Measurements from ENCODE around the gene ARID5A. TPM values are rescaled to one million over a fixed set of nuclear protein-coding genes. Genes with fewer than 3 reads are reported as not detected.

The ARID5A gene
- total and polyA plus RNA-seq, 2 of the 13 experiments (the other 11 are each of a cell fraction or from before 2014, with no cell fraction given), result 6.0 to 9.5 TPM

DNA sequence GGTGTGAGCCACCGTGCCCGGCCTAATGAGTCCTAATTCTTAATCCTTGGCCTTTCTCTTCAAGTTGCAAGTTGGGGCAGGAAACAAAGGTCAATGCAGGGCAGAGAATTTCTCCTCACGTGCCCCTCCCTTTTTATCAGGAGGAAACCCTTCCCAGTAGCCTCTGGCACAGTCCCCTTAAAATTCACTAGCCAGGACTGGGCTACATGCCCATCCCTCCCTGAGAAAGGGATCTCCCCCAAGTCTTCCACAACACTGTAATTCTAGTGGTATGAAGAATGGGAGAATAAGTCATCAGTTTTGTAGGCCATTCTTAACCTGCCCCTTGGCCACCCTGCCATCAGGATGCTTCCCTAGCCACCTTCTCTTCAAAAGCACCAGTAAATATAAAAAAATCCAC, 42.2 kb downstream of the ARID5A start:
- Histone ChIP-seq H4K20me1 (ENCODE audit: insufficient read depth, low read length) (no peaks in the 10 kb centered on the region), H3K27me3 (ENCODE audit: control insufficient read depth in 1 of 2, insufficient read depth in 2 of 2, low read length in 2 of 2) (no peaks in the 10 kb centered on the region), H3K4me2 (ENCODE audit: low read depth, low read length) (no peak overlapping the region), H3K4me1 (ENCODE audit: insufficient read depth, low read length) (no peaks in the 10 kb centered on the region), H3K27ac (ENCODE audit: extremely low read length, insufficient read depth, low read length) (no peak overlapping the region), H3K4me3 (replicated peaks in 1 of 3; ENCODE audit: insufficient read depth in 1 of 3, low read depth in 2 of 3, low read length in 3 of 3) (no peak overlapping the region), H2AFZ (ENCODE audit: low read length) (no peak overlapping the region), H3K9ac (ENCODE audit: insufficient read depth, low read depth, low read length) (no peak overlapping the region), H3K79me2 (ENCODE audit: insufficient read depth, low read length) (no peaks in the 10 kb centered on the region), H3K36me3 (replicated peaks in 1 of 2; ENCODE audit: control insufficient read depth in 1 of 2, insufficient read depth in 2 of 2, low read length in 2 of 2) (no peaks in the 10 kb centered on the region), H3K9me3 (ENCODE audit: low read length) (no peaks in the 10 kb centered on the region)
- ATAC-seq (no peak), FAIRE-seq (no peak), DNase-seq (ENCODE audit: low spot score) (no peak)
- WGBS (ENCODE audit: low lambda C conversion rate), result 50% methylated on average over 3 of the region's 3 CpGs
- intact Hi-C loops (cut with micrococcal nuclease; ENCODE audit: unreplicated experiment), result no loop called here
- BruUV-seq (replicated peaks), result no TSS peak
- TF ChIP-seq NONO (IDR thresholded peaks at IDR 0.05) (no peak), NONO (CRISPR knock-in tag; conservative IDR thresholded peaks at IDR 0.05) (no peak), HNRNPL (IDR thresholded peaks at IDR 0.05; ENCODE audit: low read depth, low read length) (no peak), ZNF749 (CRISPR knock-in tag; IDR thresholded peaks at IDR 0.05; ENCODE audit: borderline replicate concordance) (no peak), ZNF253 (CRISPR knock-in tag; IDR thresholded peaks at IDR 0.05; ENCODE audit: borderline replicate concordance) (no peak), ARID2 (CRISPR knock-in tag; IDR thresholded peaks at IDR 0.05; ENCODE audit: borderline replicate concordance) (no peak)
- TF ChIP-seq, protein P1, sequence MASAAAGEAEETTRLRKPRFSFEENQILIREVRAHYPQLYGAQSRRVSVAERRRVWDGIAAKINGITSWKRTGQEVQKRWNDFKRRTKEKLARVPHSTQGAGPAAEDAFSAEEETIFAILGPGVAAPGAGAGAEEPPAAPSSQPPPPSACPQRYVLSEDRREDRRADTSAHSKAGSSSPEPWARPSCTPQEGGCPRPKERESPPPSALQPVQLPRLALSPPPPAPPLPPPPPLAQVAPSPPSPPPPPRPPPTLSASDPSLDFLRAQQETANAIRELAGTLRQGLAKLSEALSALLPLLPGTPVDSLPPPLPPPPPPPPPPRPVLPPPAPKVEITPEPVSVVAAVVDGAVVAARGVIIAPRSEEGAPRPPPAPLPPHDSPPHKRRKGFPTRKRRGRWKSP (CRISPR knock-in tag; IDR thresholded peaks at IDR 0.05), result no peak
- TF ChIP-seq, protein P2, sequence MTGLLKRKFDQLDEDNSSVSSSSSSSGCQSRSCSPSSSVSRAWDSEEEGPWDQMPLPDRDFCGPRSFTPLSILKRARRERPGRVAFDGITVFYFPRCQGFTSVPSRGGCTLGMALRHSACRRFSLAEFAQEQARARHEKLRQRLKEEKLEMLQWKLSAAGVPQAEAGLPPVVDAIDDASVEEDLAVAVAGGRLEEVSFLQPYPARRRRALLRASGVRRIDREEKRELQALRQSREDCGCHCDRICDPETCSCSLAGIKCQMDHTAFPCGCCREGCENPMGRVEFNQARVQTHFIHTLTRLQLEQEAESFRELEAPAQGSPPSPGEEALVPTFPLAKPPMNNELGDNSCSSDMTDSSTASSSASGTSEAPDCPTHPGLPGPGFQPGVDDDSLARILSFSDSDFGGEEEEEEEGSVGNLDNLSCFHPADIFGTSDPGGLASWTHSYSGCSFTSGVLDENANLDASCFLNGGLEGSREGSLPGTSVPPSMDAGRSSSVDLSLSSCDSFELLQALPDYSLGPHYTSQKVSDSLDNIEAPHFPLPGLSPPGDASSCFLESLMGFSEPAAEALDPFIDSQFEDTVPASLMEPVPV (CRISPR knock-in tag; IDR thresholded peaks at IDR 0.05), result no peak
- TF ChIP-seq, protein P3, sequence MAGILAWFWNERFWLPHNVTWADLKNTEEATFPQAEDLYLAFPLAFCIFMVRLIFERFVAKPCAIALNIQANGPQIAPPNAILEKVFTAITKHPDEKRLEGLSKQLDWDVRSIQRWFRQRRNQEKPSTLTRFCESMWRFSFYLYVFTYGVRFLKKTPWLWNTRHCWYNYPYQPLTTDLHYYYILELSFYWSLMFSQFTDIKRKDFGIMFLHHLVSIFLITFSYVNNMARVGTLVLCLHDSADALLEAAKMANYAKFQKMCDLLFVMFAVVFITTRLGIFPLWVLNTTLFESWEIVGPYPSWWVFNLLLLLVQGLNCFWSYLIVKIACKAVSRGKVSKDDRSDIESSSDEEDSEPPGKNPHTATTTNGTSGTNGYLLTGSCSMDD (CRISPR knock-in tag; IDR thresholded peaks at IDR 0.05), result no peak
- in situ Hi-C loops (cut with HindIII; ENCODE audit: extremely low pct_ligation_motif_present, low pct_unique_long_range_greater_than_20kb), result no loop called here
- CTCF ChIA-PET (ENCODE audit: low intra/inter-chr PET ratio, low total read pairs), result no interaction called here
- POLR2A ChIA-PET, result no interaction called here
